CD4-positive, alpha-beta T cell treated with Interleukin-21 for 1 hour (primary cell): ENCODE measurements around the gene ARHGEF16.

Experiments
- DNase-seq: peaks from one replicate; pipeline ENCODE4 v3.0.0-alpha.2; 2020

ARHGEF16 gene

GRCh38 chr1:3469104-3469848, 14.8 kb downstream of the ARHGEF16 start:
- no peak for DNase-seq

GRCh38 chr1:3469849-3470649, 15.6 kb downstream of the ARHGEF16 start:
- no peak for DNase-seq

GRCh38 chr1:3470650-3471355, 16.3 kb downstream of the ARHGEF16 start:
- DNase-seq = no peak

GRCh38 chr1:3471356-3472087, 17.1 kb downstream of the ARHGEF16 start:
- DNase-seq = no peak

- DNase-seq = no peak
Observed at GRCh38 chr1:3472088-3472850, 17.8 kb downstream of the ARHGEF16 start.

- no peak for DNase-seq
Observed at GRCh38 chr1:3472906-3473305, 18.4 kb downstream of the ARHGEF16 start.

GRCh38 chr1:3473381-3473844, 18.9 kb downstream of the ARHGEF16 start:
- no peak for DNase-seq

- DNase-seq = no peak
Observed at GRCh38 chr1:3474016-3474415, 19.6 kb downstream of the ARHGEF16 start.

- no peak for DNase-seq
Observed at GRCh38 chr1:3474421-3474820, 20.0 kb downstream of the ARHGEF16 start.

GRCh38 chr1:3475839-3476573, 21.5 kb downstream of the ARHGEF16 start:
- DNase-seq = no peak

- no peak for DNase-seq
Observed at GRCh38 chr1:3476666-3477065, 22.2 kb downstream of the ARHGEF16 start.

GRCh38 chr1:3477241-3477995, 23.0 kb downstream of the ARHGEF16 start:
- DNase-seq = no peak

GRCh38 chr1:3478187-3478586, 23.7 kb downstream of the ARHGEF16 start:
- DNase-seq = no peak

- DNase-seq = no peak
Observed at GRCh38 chr1:3479511-3480368, 25.3 kb downstream of the ARHGEF16 start.

GRCh38 chr1:3480369-3480719, 25.9 kb downstream of the ARHGEF16 start:
- no peak for DNase-seq

- DNase-seq = no peak
Observed at GRCh38 chr1:3481046-3481445, 26.6 kb downstream of the ARHGEF16 start.

GRCh38 chr1:3481836-3482375, 27.4 kb downstream of the ARHGEF16 start:
- DNase-seq = no peak

GRCh38 chr1:3482378-3482849, 27.9 kb downstream of the ARHGEF16 start:
- DNase-seq = no peak

- no peak for DNase-seq
Observed at GRCh38 chr1:3483380-3483779, 28.9 kb downstream of the ARHGEF16 start.
